Superior temporal gyrus (tissue), 1 donor: ENCODE measurements around the gene NLRP14.

ENCODE experiments used
- DNase-seq: peaks from one replicate; pipeline ENCODE4 v3.0.0-alpha.2; 2016; ENCODE audit errors: extremely low spot score

NLRP14 gene

GRCh38 chr11:7020183-7020917 lies at the start of gene NLRP14, which contains the start of gene ZNF214:
NLRP14 (plus strand) TSS chr11:7020479; CDS start chr11:7038587, 18,108 bp downstream.
ZNF214 (minus strand) TSS chr11:7020346; CDS start chr11:7002835, 17,511 bp downstream.
- DNase-seq, result peak; percentile 87

DNA sequence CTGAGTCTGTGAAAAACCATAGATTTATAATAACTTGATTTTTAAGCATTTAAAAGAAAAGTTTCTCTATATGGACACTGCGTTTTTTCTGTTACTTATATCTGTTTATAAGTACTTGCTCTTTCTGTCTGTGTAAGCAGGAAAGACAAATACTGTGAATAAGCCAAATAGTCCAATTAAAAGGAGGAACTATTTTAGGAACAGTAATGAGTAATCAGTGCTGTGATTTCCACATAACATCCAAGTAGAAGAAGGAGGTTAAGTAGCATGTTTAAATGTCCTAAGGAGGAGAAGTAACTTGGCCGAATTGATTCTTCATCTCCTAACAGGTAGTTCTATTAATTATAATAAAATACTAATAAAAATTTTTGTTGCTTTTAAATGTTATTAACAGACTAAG lies 40.9 kb upstream of the NLRP14 start:
- no peak for DNase-seq

- no peak for DNase-seq
Measured at GRCh38 chr11:6986487-6986886, 33.8 kb upstream of the NLRP14 start.

DNA sequence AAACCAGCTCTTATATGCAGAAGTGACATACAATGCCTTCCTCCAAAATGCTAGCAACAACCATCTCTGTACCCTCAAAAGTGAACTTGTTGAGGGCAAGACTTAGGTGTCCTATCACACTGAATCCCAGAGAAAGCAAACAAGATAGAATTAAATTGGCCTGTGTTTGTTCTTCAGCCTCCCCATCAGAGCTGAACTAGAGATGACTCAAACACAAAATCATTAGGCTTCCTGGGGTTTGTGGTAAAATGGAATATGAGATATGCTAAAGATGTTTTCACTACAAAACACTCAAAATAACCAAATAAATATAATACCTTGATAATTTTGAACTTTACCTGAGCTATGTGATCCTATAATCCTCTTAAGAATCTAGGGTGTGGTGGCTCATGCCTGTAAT lies 31.8 kb upstream of the NLRP14 start:
- no peak for DNase-seq

DNA sequence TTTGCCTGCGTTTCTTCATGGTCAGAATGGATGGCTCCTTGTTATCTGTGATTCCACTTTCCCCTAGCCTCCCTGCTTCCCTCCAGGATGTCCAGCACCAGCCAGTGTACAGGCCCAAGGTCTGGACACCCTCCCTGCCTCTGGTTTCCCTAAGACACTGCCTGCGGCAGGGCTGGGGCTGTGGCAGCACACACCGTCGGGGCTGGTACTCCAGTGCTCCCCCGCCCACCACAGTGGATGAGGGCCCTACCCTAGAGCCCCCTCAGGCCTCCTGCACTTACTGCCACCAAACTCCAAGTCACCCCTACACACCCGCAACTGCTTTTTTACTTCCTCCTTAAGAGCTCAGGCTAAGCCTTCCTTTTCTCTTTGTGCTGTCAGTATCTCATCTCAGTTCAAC lies 29.1 kb upstream of the NLRP14 start:
- DNase-seq, result no peak

DNA sequence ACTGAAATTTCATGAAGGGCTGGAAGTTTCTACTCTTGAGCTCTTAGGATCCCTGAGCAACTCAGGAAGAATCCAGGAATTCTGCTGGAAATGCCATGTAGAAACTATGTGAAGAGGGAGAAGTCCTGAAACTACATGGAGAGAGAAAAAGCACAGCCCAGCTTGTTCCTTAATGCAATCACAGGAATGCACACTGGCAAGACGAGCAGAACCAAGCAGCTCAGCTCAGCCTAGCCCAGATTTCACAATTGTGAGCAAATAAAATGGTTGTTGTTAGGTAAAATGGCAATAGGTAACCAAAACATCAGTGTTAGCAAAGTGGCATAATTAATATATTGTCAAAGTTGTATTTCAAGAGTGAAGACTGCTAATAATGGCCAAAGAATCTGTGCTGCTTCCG lies 28.3 kb upstream of the NLRP14 start:
- no peak for DNase-seq

DNA sequence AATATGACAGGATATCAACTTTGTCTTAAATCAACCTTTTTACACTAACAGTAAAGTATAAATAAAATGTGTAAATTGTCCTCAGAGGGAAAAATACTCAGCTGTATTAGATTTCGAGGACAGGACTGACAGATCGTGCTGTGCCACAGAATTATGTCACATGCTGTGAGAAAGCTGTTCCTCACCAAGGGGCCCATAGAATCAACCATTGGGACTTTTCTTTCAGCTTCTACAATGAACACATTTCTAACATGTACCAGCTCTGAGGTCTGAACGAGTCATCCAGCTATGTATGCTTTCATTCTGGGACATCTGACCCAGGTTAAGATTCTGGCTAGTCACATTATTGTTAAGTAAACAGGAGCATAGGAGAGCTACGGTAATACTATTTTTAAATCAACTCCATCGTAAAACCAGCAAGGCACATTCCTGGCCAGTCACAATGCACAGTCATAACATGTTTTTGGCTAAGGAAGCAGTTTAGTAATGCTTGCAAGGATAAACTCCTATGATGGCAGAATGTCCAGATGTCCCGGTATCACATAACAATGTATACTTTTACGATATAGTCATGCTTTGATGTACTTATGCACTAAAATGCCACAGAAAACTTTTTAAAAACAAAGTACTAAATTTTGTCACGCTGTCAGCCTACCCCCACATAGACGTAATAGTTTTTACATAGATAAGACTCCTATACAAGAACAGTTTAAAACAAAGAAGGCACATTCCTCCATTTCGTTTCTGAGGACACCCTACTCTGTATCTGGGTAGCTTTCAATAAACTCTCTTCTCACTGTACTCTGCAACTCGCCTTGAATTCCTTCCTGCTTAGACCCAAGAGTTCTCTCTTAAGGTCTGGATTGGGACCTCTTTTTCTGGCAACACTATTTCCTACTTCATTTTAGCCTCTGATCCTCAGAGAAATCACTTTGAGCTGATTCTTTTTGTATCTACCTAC lies 27.5 kb upstream of the NLRP14 start:
- no peak for DNase-seq

- DNase-seq, result no peak
Measured at GRCh38 chr11:6995703-6996102, 24.6 kb upstream of the NLRP14 start.

GRCh38 chr11:7004482-7004881 lies 15.8 kb upstream of the NLRP14 start:
- DNase-seq, result no peak

DNA sequence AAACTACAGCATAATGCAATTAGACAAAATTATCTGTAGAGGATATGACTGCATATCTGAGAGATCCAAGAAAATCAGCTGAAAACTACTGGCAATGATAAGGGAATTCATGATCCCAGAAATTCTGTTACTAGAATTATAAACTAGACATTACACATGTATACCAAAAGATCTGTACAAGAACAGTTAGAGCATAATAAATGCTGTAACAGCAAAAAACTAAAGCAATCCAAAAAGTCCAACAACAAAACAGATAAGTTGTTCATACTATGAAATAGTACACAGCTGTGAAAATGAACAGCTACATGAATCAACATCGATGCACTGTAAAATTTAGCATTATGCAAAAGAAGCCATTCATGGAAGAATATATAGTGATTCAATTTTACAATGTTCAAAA lies 6.2 kb upstream of the NLRP14 start:
- no peak for DNase-seq

- no peak for DNase-seq
Measured at GRCh38 chr11:7016011-7016410, 4.3 kb upstream of the NLRP14 start.

- DNase-seq, result no peak
Measured at GRCh38 chr11:7019500-7020182, 638 bp upstream of the NLRP14 start.

- DNase-seq, result no peak
Measured at GRCh38 chr11:7021318-7021717, 1.0 kb downstream of the NLRP14 start.

- DNase-seq, result no peak
Measured at GRCh38 chr11:7028141-7028540, 7.9 kb downstream of the NLRP14 start.

DNA sequence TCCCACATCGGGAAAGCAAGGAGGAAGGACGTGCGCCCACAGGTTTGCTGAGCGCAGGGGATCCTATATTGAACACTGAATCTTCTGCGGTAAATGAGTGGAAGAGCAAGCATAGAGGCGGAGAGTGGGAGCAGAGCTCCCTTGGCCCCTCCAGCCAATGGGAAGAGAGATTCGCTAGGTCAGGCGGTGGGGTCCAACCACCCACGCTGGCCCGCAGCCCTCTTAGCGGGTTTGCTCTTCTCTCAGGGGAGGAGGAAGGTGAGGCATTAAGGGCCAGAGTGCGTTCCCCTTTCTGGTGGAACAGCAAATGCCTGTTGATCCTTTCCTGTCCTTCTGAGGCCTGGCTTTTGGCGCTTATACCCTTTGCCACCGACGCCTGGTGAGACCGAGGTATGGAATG lies 10.6 kb downstream of the NLRP14 start:
- DNase-seq, result no peak

GRCh38 chr11:7031471-7031871 lies 11.2 kb downstream of the NLRP14 start:
- no peak for DNase-seq

DNA sequence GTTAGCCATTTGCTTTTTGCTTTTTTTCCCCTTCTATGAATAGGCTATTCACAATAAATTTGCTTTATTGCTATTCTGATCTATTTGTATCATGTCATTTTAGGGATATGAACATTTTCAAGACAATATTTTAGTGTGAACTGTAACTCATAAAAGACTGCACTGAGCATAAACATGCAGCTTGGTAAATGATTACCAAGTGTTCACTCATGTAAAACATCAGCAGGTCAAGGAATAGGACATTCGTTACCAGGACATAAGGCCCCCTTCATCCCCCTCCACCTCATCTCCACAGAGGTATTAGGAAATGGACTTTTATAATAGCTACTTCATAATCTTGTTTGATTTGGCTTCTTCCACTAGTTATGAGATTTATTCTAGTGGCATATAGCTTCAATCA lies 12.4 kb downstream of the NLRP14 start:
- DNase-seq, result no peak

- DNase-seq, result no peak
Measured at GRCh38 chr11:7034019-7034418, 13.7 kb downstream of the NLRP14 start.

DNA sequence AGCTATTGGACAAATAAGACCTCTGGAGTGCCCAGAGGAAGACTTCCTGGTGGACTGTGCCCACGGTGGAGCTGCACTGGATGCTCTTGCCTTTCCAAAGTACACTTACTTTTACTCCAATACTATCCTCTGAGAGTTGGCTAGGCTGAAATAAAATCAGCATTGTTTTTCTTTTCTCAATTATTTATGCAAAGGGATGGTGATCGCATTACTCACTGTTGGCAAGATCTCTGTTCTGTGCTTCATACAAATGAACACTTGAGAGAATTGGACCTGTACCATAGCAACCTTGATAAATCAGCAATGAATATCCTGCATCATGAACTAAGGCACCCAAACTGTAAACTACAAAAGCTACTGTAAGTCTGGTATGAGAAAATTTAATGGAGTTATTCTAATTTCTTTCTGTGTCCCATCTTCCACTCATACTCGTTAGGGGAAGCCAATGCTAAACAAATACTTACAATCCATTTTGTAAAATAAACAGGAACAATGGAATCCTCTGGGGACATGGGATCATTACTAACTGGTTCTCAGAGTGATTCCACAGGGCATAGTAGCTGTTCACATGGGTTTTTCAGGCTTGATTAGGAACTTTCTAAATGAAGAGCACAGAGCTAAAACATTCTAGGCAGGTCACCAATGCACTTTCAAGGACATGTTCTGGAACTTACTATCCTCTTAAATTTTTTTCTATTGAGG lies 26.3 kb downstream of the NLRP14 start:
- DNase-seq, result no peak

- DNase-seq, result no peak
Measured at GRCh38 chr11:7050191-7050590, 29.9 kb downstream of the NLRP14 start.

DNA sequence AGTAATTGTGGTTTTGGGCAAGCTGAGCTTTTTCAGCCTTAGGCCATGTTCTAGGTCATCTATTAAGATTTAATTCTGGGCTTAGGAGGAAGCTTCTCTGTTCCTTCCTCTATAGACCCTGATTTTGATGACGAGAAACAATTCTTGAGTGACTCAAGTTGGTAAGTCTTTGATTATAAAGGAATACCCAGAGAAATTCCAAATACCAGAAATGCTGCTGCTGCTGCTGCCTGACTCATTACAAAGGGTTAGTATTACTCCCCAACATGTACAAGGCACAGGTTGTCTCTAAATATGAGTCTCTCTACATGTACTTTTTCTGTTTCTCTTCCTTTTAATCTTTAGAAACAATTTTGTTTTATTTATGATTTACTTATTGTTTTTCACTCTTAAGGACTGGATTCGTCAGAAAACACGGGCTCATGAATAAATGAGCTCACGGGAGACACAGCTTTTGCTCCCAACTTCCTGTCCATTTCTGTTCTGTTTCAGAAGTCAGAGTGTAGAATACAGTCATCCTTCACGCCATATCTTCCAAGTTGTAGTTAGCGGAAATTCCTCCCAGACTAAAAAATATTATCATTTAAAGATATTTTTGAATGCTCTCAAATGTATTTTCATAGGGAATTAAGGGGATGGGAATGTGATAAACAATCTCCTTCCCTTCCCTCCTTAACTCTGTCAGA lies 36.7 kb downstream of the NLRP14 start:
- DNase-seq, result no peak
